Astrocyte of the spinal cord (primary cell): Measurements from ENCODE around the gene TIAM1.
A peak's percentile ranks its signal among the peaks of the same experiment; 100 is the strongest.

Experiments used
- DNase-seq: peaks from one replicate; pipeline ENCODE4 v3.0.0; 2011; ENCODE audit warnings: low read depth, low spot score
- H3K4me3 ChIP-seq: 2 replicates; pipeline ENCODE4 v1.5.1; 2011; ENCODE audit warnings: low read depth, mild to moderate bottlenecking, low read length, moderate library complexity
- in situ Hi-C: cut with HindIII; loops from 2 replicates; pipeline ENCODE4 v1.10.0; 2017; ENCODE audit warnings: low sequenced_read_pairs
- TF ChIP-seq, protein P1 (sequence below): IDR thresholded peaks from 2 replicates; pipeline ENCODE4 v1.5.1; 2012; ENCODE audit warnings: low read depth, mild to moderate bottlenecking, low read length, inconsistent platforms

Gene TIAM1

DNA sequence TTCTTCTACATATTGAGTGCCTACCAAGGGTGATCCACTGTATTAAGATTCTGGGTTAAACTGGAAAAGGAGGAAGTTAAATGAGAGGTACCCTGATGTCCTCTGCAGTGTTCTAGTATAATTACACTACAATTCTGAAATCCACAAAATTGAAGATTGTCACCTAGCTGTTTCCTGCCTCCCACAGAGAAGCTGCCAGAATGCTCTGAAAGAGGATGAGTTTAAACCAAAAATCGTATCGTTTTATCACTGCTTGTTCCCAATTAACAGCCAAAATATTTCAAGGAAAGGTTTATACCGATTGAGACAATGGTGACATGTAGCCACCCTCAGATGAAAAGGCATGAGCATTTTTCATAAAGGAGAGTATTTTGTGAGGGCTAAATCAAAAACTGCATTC is 28.0 kb downstream of the TIAM1 start:
- no peak overlapping the region for H3K4me3 ChIP-seq
- in situ Hi-C loops = no loop called here
- TF ChIP-seq, protein P1, sequence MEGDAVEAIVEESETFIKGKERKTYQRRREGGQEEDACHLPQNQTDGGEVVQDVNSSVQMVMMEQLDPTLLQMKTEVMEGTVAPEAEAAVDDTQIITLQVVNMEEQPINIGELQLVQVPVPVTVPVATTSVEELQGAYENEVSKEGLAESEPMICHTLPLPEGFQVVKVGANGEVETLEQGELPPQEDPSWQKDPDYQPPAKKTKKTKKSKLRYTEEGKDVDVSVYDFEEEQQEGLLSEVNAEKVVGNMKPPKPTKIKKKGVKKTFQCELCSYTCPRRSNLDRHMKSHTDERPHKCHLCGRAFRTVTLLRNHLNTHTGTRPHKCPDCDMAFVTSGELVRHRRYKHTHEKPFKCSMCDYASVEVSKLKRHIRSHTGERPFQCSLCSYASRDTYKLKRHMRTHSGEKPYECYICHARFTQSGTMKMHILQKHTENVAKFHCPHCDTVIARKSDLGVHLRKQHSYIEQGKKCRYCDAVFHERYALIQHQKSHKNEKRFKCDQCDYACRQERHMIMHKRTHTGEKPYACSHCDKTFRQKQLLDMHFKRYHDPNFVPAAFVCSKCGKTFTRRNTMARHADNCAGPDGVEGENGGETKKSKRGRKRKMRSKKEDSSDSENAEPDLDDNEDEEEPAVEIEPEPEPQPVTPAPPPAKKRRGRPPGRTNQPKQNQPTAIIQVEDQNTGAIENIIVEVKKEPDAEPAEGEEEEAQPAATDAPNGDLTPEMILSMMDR = no peak
- DNase-seq = no peak

DNA sequence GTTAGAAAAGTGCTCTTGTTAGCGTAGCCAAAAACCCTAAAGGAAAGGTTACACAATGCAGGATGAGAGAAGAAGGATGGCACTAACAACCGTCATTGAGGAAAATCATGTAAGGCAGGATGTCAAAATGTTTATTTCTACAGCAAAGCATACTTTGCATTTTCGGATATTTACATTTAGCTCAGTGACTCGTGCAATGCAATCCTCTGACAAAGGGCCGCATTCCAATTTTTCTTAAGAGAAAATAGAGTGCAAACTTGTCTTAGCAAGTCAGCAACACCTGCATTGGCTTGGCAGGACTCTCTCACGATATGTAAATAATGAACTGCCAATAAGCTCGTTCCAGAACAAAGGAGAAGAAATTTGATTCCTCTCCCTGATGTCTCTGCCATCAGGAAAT is 33.3 kb downstream of the TIAM1 start:
- in situ Hi-C loops = no loop called here
- no peak for DNase-seq
- H3K4me3 ChIP-seq = no peak overlapping the region
- TF ChIP-seq, protein P1 = no peak

DNA sequence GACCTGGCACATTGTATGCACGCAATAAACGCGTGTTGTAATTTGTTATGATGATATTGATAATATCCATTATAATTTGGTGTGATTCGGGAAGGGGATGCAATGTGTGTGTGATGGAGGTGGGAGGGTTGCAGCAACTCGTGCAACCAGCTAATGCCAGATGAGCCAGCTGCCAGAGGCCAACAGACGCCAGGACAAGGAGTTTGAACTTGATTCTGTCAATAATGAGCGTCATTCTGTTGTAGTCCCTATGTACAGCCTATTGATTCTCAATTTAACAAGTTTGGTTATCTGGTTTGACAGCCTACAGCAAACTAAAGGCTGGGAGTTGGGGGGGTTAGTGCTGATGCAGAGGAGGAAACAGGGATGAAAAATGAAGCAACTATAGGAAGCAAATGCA is 35.5 kb downstream of the TIAM1 start:
- DNase-seq = no peak
- no peak overlapping the region for H3K4me3 ChIP-seq
- TF ChIP-seq, protein P1 = no peak
- in situ Hi-C loops = no loop called here

DNA sequence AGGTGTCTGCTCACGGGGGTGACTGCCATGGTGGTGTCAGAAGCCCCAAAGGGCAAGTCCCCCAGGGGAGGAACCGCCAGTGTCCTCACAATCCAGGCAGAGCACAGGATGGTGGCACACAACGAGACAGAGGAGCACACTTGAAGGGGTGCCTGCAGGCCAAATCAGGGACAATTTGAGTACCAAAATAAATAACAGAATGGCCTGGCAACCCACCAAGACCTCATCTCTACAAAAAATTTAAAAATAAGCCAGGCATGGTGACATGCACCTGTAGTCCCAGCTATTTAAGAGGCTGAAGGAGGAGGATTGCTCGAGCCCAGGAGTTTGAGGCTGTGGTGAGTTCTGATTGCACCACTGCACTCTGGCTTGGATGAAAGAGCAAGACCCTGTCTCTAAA is 38.2 kb downstream of the TIAM1 start:
- in situ Hi-C loops = no loop called here
- TF ChIP-seq, protein P1 = no peak
- DNase-seq = no peak
- no peak overlapping the region for H3K4me3 ChIP-seq

DNA sequence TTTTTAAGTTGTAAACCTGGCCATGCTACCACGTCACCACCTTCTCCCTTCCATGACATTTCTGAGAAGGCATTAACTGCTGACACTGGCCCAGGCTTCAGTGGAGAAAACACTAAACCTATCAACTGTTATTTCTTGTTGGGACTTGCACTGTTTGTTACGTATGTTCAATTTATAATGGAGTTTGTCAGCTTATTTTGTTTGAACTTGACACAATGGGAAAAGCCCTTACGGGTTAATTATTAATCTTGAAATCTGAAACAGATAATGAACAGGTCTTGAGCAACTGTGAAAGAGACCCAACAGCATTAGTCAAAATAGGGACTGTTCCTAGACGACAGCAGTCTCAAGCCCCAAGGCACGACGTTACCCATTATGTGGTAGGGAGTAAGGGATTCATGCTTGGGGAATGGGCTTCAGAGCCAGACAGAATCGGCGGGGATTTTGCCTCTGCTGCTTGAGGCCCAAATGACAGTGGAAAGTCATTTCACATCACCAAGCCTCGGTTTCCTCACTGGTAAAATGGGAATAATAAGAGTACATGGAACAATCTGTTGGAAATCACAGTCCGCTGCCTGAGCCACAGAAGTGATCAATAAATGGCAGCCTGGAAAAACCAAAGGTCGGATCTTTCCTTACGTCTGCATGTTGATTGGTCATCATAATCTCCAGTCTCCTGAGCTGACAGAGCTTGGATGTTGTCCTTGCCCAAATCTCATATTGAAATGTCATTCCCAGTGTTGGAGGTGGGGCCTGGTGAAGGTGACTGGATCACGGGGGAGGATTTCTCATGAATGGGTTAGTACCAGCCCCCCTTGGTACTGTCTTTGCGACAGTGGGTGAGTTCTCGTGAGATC is 44.5 kb downstream of the TIAM1 start:
- in situ Hi-C loops = no loop called here
- DNase-seq = no peak
- TF ChIP-seq, protein P1 = no peak
- H3K4me3 ChIP-seq = no peak overlapping the region

DNA sequence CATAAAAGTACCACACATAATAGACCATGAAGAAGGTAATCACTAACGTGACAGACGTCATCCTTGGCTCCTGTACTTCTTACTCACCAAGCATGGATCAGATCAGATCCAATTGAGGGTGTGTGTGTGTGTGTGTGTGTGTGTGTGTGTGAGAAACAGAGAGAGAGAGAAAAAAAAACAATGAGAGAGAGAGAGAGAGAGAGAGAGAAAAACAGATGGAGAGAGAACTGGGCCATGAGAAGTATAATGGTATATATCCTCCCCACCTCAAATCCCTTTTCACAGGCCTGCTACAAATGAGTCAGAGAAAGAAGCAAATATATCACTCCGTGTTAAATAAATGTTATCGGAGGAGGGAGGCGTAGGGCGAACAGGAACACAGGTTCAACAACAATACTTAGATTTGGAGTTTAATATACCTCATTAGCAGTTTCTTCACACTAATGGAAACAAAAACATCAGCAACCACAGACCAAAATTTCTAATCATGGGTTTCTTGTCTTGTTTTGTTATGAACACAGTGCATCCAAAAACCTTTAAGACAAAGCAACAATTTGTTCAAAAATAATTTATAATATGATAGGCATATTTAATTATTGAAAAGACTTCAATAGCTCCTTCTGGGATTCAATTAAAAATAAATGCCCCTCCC is 45.3 kb downstream of the TIAM1 start:
- no peak overlapping the region for H3K4me3 ChIP-seq
- in situ Hi-C loops = no loop called here
- TF ChIP-seq, protein P1 = no peak
- peak; percentile 76 for DNase-seq
